ENCODE results near the gene MTR.

- TF ChIP-seq TEAD4 (CRISPR knock-in tag; IDR thresholded peaks at IDR 0.05) (no peak), USF1 (CRISPR knock-in tag; IDR thresholded peaks at IDR 0.05) (no peak), ATF2 (CRISPR knock-in tag; IDR thresholded peaks at IDR 0.05; ENCODE audit: borderline replicate concordance, low read depth) (no peak), ZNF671 (CRISPR knock-in tag; IDR thresholded peaks at IDR 0.05) (no peak), ZNF416 (CRISPR knock-in tag; IDR thresholded peaks at IDR 0.05) (no peak)
- TF ChIP-seq, protein P1, sequence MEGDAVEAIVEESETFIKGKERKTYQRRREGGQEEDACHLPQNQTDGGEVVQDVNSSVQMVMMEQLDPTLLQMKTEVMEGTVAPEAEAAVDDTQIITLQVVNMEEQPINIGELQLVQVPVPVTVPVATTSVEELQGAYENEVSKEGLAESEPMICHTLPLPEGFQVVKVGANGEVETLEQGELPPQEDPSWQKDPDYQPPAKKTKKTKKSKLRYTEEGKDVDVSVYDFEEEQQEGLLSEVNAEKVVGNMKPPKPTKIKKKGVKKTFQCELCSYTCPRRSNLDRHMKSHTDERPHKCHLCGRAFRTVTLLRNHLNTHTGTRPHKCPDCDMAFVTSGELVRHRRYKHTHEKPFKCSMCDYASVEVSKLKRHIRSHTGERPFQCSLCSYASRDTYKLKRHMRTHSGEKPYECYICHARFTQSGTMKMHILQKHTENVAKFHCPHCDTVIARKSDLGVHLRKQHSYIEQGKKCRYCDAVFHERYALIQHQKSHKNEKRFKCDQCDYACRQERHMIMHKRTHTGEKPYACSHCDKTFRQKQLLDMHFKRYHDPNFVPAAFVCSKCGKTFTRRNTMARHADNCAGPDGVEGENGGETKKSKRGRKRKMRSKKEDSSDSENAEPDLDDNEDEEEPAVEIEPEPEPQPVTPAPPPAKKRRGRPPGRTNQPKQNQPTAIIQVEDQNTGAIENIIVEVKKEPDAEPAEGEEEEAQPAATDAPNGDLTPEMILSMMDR (IDR thresholded peaks at IDR 0.05) = no peak
Measured at GRCh38 chr1:236869911-236870310, 74.8 kb downstream of the MTR start.

All from WTC11 (cell line).